T-helper 9 cell (primary cell): ENCODE data around the gene NRARP.

Experiments
- DNase-seq: peaks from one replicate; pipeline ENCODE4 v3.0.0-alpha.2; 2020

The NRARP gene

DNA sequence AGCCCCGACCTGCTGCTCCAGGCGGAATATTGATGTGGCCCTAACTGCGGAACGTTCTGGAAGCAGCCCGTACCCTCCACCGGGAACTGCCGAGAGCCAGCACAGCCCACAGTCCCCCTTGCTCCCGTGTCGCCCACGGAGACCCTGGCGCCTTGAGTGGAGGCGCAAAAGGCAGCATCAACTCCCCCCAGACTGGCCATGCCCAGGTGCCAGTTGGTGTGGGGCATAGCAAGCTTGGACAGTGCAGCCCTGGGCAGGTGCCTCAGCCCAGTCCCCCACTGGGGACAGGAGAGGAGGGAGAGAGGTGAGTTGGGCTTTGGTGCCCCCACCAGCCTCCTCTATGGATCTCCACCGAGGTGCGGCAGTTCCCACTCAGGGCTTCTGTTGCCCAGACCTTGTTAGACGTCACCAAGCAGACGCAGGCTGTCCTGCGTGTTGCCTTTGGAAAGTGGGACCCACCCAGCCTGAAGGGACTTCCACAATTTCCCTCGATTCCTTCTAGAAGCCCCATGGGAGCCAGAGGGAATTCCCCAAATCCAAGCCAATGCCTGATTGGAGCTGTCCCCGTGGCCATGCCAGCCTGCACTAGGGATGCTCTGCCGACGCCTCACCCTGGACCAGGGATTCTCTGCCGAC lies 19.8 kb upstream of the NRARP start:
- no peak for DNase-seq

DNA sequence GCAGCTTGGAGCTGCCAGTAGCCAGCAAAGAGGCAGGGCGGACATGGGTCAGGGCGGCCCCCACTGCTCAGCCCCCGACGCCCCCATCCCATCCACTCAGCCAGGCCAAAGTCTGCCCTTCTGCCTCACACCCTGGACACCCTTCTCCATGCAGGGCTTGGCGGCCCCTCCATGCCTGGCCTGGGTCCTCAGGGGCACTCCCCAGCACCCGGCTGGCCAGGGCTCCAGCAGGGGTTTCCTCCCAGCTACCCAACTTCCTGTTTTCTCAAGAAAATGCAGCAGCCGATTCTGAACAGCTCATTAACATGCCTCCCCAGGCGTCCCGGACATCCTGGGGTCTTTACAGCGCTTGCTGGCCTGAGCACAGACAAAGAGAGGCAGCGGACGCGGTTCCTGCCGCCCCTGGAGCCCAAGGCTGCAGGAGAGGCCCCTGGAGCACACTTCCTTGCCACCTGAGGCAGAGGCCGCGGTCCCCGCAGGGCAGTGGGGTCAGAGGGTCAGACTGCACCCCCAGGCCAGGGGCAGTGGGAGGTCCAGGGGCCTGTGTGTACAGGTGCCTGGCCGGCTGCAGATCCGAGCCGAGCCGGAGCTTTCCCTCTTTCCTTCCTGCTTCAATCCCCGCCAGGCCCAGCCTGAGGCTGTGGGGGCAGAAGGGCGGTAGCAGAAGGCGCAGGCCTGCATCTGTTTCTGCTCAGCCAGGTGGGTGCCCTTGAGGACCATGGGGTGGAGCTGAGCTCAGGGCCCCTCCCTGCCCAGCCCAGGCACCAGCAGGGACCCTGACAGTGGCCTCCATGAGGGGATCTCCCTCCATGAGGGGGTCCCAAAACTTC lies 18.7 kb upstream of the NRARP start:
- DNase-seq, result no peak

DNA sequence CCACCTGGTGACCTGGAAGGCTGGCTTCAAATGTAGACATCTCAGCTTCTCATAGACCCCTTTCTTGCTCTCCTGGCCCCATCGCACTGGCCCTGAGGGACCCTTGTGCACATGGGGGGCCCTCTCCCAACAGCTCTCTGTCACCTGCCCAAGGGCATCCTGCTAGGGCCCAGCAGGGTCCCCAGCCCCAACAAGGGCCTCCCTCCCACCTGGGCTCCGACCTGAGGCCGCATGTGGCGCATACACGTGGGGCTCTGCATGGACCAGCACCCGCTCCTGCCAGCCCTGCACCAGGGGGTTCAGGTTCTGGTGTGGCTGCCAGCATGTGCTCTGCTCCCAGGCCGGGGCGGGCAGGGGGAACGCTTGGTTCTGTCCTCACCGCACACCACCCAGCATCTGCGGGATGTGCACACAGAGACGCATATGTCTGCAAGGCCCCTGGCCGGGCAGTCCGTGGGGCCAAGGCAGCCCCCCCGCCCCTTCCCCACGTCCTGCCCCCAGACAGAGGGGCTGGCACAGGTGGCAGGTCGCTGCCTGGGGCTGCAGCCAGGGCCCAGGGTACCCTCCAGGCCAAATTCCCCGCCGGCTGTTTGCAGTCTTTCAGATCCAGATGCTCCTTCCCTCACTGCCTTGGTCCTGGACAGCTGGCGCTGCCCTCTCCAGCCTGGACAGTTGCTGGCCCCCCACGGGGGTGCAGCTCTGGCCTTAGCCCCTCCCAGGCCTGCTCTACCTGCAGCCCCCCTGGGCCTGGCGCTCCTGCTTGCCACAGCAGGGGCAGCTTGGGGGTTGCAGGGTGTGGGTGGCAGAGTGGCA lies 17.9 kb upstream of the NRARP start:
- DNase-seq, result no peak

DNA sequence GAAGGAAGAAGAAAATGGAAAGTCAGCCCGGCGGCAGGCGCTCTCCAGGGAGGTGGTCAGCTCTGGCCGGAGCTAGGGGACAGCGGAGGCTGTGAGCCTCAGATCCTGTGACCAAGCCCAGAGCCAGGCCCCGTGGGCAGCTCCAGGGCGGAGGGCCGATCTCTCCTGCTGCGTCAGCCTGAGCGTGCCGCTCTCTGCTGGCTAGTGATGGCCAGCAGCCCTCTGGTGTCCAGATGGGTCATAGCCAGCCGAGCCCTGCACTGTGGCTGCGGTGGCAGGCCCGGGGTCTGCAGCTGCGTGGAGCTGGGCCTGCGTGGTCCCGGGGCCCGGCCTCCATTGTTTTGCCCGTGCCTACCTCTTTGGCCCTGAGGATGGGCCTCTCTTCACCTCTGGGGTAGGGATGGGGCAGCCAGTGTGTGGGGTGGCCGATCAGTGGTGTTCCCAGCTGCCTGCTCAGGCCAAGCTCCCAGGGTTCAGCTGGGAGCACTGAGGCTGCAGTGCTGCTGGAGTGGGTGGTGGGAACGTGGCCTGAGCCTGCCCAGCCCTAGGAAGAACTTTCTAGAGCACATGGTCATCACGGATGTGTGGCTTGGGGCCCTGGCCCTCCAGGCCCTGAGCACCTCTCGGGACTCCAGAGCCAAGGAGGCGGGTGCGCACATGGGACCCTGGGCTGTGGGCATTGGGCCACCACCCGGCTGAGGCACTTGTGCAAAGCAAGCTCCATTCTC lies 17.1 kb upstream of the NRARP start:
- no peak for DNase-seq

DNA sequence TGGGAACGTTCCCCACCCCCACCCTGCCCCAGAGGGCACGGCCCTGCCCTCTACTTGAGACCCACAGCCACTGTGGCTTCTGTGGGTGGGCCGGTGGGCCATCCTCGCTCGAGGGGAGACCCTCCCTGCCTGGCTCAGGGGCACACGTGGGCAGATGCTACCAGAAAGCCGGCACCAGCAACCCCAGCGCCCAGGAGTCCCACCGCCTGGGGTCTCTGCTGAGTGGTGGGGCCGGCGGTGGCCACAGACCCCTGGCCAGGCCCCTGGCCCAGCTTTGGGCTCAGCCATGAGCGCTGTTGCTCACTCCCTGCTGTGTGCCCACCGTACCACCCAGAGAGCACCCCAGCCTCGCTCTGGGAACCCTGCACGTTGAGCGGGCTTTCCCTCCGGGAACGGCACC lies 16.5 kb upstream of the NRARP start:
- no peak for DNase-seq

DNA sequence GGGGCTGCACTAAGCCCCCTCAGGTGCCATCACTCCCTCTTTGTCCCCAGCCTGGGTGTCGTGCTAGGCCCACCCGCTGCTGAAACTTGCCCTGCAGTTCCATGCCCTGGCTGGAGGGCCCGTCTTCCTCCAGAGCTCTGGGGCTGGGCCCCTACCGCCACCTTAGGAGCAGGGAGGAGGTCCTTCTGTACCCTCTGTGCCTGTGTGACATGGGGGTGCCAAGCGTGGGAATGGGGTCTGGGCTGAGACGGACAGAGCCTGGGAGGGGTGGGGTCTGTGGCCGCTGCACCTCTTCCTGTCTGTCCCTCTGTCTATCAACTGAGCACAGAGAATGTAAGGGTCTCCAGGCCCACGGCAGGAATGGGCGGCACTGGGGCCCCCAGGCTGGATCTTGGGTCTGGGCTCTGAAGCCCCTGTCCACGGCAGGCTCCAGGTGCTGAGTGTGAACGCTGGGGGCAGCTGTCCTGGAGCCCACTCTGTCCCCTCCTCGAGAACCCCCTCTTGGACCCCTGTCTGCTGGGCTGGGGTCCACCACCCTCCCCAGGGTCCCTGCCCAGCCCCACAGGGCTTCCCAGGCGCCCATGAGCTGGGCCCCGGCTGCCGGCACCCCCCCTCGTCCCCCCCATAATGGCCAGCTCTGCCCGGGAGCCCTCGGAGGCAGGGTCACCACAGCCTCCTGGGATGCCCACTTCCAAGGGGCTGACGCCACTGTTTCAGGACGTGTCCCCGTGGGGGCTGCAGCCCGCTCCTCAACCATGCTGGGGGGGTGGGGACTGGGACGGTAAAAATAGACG lies 15.8 kb upstream of the NRARP start:
- no peak for DNase-seq

DNA sequence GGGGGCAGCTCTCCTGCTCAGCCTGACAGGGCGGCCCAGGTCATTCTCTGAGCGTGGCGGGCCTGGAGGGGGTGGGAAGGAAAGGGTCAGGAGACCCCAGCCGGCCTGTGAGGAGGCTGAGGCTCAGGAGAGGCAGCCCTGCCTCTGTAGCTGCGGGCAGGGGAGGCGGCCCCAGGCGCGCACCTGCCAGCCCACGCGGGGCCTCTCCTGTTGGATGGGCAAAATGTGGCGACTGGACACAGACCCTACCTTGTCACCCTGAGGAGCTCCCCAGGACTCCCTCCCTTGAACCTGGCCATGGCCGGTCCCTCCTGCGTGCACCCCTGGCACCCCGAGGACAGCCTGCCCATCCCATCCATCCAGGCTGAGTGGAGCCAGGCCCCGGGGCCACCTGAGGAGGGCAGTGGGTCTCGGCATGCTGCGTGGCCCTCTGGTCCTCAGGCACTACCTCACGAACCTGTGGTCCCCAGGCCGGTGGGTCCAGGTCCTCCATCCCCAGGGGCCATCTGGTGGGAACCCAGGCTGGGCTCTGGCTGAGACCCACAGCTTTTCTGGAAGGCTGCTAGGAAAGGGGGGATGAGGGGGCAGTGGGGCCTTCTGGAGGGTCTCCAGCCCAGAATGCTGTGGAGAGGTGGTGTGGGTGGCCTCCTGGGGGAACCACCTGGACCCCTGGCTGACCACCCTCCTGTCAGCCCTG lies 15.1 kb upstream of the NRARP start:
- no peak for DNase-seq

DNA sequence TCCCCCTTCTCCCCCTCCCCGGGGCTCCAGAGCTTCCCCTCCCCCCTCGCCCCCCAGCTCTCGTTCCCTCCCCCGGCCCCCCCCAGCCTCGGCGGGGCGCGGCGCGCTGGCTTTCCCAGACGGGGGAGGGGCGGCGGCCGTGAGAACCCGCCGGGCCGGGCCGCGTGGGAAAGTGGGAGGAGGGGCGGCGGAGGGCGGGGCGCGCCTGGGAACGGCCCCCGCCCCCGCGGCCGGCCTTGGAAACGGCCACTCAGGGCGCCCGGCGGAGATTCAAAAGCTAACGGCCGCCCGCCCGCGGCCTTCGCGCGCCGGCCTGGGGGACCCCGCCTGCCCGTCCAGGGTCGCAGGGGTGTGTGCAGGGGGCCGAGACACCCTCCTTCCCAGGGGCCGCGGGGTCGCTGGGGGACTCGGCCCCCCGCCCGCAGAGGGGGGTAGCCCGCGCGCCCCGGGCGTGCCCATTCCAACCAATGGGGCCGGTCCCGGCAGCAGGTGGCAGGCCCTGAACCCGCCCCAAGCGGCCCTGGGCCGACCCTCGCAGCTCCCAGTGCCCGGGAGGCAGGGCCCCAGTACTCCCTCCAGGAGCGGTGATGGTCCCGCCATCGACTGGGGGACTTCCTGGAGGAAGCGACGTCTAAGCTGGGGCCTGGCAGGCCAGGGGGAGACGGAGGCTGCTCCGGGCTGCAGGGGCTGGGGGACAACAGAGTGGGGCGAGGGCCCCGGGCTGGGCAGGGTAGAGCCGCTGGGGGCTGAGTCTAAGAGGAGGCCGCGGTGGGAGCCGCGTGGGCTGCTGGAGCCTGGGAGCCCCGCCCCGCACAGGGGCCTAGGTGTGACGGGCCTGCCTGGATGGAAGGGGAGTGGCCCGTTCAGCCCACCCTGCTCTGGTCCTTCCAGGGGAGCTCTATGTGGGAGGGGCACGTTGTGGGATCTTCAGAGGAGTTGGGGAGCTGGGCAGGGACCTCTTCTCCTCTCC lies 14.2 kb upstream of the NRARP start:
- no peak for DNase-seq

DNA sequence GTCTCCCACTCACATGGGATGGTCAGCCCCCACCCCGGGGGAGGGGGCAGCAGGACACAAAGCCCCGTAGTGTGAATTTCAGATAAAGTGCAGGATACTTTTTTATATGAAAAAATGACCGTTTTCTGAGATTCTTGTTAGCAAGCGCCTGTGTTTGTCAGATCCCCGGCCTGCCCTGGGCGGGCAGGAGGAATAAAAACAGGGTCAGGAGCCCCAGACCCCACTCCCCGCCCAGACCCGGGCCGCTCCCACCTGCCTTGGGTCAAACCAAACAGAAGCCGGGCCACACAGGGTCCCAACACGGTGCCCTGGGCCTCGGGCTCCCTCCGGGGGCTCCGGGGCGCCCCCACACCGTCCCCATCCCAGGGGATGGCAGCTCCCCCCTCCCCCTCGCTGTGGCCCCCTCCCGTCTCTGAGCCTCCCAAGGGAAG lies 13.5 kb upstream of the NRARP start:
- no peak for DNase-seq

DNA sequence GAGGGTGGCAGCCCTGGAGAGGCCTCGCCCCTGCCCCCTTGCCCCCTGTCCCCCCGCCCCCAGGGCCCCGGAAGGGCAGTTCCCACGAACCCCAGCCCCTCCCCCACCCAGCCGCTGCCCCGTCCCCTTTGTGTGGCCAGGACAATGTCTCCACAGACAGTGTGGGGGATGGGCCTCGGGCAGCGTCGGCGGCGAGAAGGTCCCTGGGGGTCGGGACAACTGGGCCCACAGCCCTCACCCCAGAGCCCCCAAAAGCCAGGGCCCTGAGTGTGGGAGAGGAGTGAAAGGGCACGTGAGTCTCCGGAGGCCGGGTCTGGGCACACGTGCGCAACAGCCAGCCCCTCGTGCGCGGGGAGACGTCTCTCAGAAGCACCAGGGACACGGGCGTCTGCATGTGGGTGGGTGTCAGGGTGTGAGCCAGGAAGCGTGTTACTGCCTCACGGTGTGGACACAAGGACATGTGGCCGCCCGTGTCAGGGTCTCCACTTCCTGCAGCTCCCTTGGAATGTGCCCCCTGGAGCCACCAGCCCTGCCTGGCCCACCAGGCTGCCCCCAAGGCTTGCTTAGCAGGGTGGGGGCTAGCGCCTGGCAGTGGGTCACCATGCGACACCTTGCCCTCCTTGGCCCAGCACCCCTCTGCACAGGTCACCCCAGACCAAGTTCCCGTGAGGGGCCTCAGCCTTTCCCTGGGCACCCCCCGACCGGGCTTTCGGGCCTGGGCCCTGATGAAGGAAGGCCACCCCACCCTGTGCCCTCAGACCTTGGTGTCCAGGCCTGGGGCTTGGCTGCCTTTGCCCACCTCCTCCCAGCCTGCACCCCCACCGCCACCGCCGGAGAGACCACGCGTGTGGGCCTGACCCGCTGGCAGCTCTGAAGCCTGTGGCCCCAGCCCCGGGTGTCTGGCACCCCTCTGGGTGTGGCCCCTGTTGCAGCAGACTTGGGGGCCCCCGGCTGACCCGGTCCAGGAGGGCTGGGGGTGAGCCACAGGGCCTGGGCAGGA lies 12.8 kb upstream of the NRARP start:
- no peak for DNase-seq

DNA sequence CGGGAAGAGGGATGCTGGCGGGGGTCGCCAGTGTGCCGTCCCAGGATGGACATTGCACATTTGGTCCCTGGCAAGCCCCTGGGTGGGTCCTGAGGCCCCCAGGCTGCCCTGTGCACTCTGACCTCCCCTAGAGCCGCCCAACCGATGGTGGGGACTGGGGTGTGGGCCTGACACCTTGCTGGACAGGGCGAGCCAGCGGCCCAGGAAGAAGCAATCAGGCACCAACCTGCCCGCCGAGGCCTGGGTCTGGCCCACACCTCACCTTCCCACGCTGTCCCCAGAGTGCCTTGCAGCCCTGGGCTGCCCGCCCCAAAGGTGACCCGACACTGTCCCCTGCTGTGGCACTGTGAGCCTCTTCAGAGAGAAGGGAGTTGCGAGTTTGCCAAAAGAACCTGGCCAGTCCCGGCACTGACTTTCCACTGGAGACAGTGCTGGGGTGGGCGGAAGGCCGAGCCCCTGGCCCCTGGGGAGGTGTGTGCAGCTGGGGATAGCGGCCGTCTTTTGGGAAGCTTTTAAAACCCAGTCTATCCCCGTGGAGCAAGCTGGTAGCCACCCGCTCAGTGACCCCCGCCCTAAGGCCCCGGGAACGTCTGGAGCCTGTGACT lies 12.0 kb upstream of the NRARP start:
- no peak for DNase-seq

DNA sequence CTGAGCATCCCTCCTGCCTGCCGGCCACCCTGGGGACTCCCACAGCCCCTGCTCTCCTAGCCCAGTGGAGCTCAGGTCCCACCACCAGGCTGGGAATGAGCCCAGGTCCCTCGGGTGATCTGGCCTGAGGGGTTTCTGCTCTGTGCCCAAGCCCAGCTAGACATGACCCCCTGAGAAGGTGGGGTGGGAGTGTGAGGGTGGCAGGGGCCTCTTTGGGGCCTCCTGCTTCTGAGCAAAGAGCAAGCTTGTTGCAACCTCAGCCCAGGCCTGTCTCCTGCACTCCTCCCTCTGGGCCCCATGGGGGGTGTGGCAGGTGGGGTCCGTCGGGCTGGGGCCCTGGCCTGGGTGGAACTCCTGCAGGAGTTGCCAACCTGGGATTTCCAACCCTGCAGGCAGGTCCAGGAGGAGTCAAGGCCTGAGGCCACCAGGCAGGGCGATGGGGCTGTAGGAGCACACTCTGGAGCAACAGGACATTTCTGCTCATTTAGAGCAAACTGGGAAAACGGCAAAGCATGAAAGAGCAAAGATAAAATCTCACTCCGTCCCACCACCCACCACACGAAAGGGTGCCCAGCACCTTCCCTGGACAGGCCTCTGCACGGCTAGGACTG lies 11.4 kb upstream of the NRARP start:
- DNase-seq, result no peak

DNA sequence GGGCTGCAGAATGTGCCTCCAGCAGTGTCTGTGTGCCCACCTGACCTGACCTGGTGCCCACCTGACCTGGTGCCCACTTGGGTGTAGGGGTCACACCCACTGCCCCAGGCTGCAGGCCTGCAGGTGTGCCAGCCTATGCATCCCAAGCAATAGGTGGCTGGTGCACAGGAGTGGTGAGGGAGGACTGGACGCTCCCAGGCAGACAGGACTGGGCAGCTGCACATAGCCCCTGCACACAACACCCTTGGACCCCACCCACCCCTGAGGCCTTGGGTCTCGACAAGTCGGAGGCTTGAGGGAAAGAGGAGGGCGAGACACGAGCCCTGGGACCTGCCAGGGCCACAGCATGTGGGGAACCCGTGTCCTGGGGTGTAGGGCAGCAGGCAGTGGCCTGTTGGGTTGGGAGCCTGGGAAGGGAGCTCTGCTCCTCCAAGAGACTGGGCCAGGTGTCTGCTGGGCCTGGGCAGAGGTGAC lies 10.8 kb upstream of the NRARP start:
- DNase-seq, result no peak

DNA sequence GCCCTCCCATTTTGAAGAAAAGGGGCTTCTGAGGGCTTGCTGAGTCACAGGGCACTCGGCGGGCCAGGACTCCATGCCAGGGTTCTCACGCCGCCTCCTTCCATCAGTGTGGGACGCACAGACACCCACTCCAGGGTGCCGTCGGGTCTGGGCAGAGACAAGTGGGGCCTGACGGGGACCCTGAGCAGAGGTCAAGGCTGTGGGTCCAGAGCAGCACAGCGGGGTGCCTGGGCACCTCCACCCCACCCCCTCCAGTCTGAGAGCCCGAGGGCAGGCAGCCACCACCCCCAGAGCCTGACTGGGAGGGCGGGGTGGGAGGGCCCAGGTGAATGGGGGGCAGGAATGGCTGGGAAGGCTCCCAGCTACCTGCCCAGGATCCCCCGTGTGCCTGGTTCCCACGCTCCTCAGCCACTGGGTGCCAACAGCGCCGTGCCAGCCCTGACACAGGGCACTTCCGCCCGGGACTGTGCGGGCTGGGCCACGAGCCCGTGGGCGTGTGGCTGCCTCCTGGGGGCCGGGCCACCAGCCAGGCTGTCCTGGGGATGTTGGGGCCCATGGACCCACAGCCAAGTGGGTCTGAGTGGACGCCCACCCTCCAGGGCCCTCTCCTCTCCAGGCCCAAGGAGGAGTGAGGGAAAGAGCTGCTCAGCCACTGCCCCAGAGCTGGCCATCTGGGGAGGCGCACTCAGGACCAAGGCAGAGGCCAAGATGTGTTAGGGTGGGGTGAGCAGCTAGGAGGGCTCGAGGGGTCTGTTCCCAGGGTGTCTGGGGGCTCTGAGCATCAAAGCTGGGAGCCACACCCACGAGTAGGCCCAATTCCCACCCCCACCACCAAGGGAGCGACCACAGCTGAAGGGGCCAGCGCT lies 10.1 kb upstream of the NRARP start:
- DNase-seq, result no peak

DNA sequence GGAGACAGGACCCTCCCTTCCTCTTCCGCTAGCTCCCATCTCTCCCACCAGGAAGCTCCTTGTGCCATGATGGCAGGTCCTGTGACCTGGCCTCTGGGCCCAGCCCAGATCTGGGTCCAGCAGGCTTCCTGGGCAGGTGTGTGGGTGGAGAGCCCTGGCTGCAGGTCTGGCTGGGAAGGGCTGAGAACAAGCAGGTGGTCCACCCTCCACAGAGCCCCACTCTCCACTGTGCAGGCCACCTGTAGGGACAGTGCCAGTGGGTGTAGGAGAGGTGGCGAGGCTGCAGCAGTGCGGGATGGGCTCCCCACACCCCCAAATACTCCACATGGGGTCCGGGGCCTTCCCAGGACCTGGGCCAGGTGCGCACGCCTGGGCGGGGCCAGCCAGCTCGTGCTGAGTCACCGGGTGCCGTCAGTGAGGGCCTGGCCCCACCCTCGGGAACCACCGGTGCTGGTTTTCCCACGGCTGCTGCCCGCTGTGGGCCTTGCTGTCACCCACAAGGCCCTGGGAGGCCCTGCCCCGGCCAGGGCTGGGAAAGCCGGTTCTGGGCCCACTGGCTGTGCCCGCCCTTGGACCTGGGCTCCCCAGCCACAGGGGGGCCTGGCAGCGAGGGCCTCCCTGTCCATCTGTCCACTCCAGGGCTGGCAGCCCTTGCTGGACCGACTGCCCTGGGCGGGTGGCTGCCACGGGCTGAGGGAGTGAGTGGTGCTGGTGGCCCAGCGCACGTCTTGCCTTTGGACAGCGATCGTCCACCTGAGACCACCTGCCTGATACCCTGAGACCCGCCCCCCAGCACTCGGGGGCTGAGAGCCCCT lies 9.3 kb upstream of the NRARP start:
- DNase-seq, result no peak
